ENCODE results near the gene MEF2A.
"Not testable (repeated sequence)": the region's sequence is repeated elsewhere in the genome, so short reads cannot be mapped to it uniquely, and the experiment has no call there.

Gene MEF2A

GRCh38 chr15:99732751-99733267 is 167.0 kb downstream of the MEF2A start:
- no peak for DNase-seq

GRCh38 chr15:99733268-99734039 is 167.7 kb downstream of the MEF2A start, which contains the start of gene LYSMD4:
LYSMD4 (minus strand) TSS chr15:99733437; CDS start chr15:99731999, 1,438 bp downstream.
- peak; percentile 84 for DNase-seq

- not testable (repeated sequence) for DNase-seq
Observed at GRCh38 chr15:99734040-99734291, 168.2 kb downstream of the MEF2A start.

- DNase-seq = peak; percentile 50
Observed at GRCh38 chr15:99734575-99734974, 168.8 kb downstream of the MEF2A start.

- DNase-seq = no peak
Observed at GRCh38 chr15:99735868-99736267, 170.1 kb downstream of the MEF2A start.

DNA sequence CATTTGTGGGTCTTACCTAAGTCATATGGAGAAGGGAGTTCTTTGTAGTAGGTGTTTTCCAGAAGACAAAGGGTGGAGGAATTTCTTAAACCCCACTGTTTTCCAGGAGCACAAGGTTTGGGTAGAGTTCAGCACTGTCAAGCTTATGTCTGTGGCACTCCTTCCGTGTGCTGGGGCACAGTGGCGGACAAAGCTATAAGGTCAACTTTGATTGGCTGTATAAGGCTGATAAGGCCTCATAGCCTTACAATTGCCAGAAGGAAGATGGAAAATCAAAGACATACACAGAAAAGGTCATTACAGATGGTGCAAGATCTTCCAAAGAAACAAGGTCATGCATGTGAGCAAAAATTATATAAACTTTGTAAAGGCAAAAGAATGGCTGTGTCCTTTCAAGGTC is 170.9 kb downstream of the MEF2A start:
- no peak for DNase-seq

DNA sequence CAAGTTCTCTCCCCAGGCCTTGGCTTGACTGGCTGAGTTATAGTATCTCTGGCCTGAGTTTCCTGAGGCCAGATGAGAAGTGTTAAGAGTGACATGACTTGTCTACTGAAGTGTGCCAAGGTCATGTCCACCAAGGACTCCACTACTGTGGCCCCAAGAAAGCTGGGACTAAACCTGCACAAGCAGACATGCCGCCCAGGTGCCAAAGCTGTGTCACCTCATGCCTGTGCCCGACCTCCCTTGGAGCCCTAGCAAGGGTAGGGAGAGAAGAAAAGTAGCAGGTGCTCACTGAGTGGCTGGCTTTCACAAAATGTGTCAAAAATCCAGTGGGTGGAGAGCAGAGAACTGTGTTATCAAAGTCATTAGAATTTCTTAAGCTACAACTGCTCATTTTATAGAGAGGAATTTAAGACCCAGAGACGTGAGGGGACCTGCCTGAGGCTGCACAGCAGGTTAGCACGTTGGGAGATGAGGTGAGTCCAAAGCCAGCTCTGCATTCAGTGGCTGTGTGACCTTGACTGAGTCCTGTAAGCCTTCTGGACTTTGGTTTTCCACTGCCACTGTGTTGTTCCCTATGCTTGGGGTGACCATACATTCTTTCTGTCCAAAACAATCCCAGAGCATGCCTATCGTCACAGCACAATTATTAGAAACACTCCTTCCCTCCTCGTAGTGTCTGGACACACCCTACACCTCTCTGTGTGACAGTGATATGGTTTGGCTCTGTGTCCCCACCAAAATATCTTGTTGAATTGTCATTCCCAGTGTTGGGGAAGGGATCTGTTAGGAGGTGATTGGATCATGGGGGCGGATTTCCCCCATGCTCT is 172.4 kb downstream of the MEF2A start:
- no peak for DNase-seq

GRCh38 chr15:99741835-99742234 is 176.1 kb downstream of the MEF2A start:
- no peak for DNase-seq

GRCh38 chr15:99744142-99744541 is 178.4 kb downstream of the MEF2A start:
- DNase-seq = no peak

DNA sequence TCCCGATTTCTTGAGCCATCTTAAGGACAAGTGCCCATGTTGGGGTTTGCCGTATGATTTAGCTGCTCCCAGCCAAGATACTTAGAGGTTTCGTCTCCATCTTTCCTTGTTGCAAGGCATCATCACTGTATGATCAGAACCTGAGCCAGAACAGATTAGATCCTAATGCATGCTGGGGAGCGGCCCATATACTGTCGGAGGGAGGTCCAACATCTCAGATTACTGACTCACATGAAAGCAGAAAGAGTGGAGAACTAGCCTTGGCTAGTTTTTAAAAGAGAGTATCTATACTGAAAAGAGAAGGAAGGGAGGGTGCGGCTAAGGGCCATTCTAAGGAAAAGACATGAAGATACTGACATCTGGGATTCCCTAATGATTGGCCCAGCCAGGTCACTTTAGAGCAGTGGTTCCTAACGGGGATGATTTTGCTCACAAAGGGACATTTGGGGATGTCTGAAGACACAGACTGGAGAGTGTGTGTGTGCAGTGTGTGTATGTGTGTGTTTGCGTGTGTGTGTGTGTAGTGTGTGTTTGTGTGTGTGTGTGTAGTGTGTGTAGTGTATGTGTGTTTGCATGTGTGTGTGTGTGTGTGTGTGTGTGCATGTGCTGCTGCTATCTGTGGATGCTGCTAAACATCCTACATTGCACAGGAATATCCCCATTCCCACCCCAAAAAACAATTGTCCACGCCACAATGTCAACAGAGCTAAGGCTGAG is 179.7 kb downstream of the MEF2A start:
- DNase-seq = no peak

- no peak for DNase-seq
Observed at GRCh38 chr15:99749386-99749785, 183.6 kb downstream of the MEF2A start.

DNA sequence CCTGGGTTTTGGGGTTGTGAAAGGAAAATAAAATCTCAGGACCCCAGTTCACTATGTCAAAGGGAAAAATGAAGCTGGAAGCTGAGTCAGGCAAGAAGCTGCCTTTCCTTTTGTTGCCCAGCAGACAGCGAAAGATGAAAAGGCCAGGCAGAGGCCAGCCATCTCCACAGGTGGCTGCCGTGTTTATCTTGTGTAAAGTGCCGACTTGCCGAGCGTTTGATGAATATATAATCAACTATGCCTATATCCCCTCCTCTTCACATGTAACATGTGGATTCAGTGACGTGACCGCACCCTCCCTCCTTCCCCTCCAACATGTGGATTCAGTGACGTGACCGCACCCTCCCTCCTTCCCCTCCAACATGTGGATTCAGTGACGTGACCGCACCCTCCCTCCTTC is 184.5 kb downstream of the MEF2A start:
- not testable (repeated sequence) for DNase-seq

DNA sequence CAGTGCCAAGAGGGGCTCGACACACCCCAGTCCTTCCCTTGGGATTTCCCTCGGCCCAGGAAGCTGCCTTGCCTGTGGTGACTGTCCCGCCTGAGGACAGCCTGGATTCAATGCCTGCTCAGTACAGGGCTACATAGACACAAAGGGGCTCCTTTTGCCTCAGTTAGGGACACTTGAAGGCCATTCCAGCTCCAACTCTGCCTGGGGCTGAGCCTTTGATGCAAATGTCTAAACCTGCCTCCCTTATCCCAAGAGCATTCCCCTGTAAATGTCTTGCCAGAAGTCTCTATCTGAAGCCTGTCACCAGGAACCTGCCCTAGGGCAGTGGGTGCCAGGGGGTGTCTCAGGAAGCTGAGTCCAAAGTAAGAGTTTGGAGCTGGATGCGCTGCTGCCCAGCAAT is 186.8 kb downstream of the MEF2A start:
- DNase-seq = no peak

DNA sequence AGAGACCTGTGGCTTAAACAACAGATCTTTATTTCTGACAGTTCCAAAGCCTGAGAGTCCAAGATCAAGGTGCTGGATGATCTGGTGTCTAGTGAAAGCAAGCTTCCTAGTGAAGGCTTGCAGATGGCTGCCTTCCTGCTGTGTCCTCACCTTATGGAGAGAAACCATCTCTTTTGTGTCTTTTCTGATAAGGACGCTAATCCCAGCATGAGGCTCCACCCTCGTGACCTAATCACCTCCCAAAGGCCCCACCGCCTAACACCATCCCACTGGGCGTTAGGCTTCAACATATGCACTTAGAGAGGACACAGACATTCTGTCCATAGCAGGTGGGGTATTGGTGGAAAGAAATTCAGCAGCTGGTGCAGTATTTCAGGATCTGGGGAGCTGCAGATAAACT is 187.3 kb downstream of the MEF2A start:
- no peak for DNase-seq

- DNase-seq = peak; percentile 20
Observed at GRCh38 chr15:99755692-99756409, 190.1 kb downstream of the MEF2A start.

DNA sequence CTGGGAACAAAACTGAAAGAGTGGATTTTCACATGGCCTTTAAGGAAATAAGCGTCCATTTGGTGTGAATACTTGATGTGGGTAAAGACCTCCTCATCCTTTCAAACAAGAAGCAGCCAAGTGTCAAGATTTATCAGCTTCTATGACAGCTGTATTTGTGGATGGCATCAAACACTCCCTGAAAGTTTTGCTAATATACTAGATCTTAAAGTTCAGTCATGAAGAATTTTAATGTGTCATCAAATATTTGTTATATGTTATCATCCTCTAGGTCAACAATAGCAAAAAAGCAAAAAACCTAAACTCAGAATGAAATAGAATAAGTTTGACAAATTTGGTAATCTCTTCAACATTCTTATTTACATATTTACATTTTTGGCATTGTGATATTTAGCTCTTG is 196.5 kb downstream of the MEF2A start:
- no peak for DNase-seq

GRCh38 chr15:99763827-99764226 is 198.0 kb downstream of the MEF2A start:
- DNase-seq = no peak

DNA sequence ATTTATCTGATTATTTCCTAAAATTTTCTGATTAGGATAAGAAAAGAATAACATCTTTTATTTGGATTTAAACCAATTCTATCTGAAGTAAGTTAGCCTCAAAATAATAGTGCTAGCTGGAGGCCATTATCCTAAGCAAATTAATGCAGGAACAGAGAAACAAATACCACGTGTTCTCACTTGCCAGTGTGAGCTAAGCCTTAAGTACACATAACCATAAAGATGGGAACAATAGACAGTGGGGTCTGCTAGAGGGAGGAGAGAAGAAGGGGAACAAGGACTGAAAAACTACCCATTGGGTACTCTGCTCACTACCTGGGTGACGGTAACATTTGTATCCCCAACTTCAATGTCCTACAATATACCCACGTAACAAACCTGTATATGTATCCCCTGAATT is 198.7 kb downstream of the MEF2A start:
- DNase-seq = peak; percentile 46

Measured in NCI-H748 treated with DMSO at 0.1 percent for 48 hours (cell line).